Natural killer cell (primary cell): ENCODE results near the gene CYB561. TPM values are rescaled to one million over a fixed set of nuclear protein-coding genes. Genes with fewer than 3 reads are reported as not detected.

ENCODE experiments used
- ATAC-seq, 3 donors: fragments of 150-1000 bp in 2 of 3; fragments of 200-7000 bp in 1 of 3; cut with Tn5 transposase; 1 replicate in 1 of 3; 2 replicates in 2 of 3; pipeline ENCODE4 v1.10.0; 2021; ENCODE audit warnings: mild to moderate bottlenecking in 2 of 3, moderate library complexity in 2 of 3
- DNase-seq, 2 donors: peaks; one replicate each; pipeline versions ENCODE4 v3.0.0 to v3.0.0-alpha.2; 2013 to 2021; ENCODE audit warnings: mixed read lengths in 1 of 2
- H3K27ac ChIP-seq: one replicate; pipeline ENCODE4 v1.5.1; 2013; ENCODE audit warnings: mild to moderate bottlenecking, low read length
- H3K27me3 ChIP-seq: one replicate; pipeline ENCODE4 v1.6.1; 2013; ENCODE audit warnings: low read length; ENCODE audit not compliant: control insufficient read depth, insufficient read depth
- H3K36me3 ChIP-seq: one replicate; pipeline ENCODE4 v1.6.1; 2013; ENCODE audit warnings: low read length; ENCODE audit not compliant: control insufficient read depth, insufficient read depth
- H3K4me1 ChIP-seq: one replicate; pipeline ENCODE4 v1.6.1; 2013; ENCODE audit warnings: low read length; ENCODE audit not compliant: control insufficient read depth, insufficient read depth
- H3K4me3 ChIP-seq: one replicate; pipeline ENCODE4 v1.5.1; 2013; ENCODE audit warnings: low read length
- H3K9me3 ChIP-seq: one replicate; pipeline ENCODE4 v1.6.1; 2013; ENCODE audit warnings: low read length; ENCODE audit not compliant: control insufficient read depth, insufficient read depth
- H3K27ac Mint-ChIP-seq, 2 donors: one replicate each; pipeline ENCODE4 v1.8.0; 2022; ENCODE audit warnings: mild to moderate bottlenecking in 2 of 2, mixed read lengths in 2 of 2, moderate library complexity in 1 of 2
- H3K27me3 Mint-ChIP-seq, 2 donors: one replicate each; pipeline ENCODE4 v1.8.0; 2022; ENCODE audit warnings: low read depth in 2 of 2, mixed read lengths in 2 of 2
- H3K36me3 Mint-ChIP-seq: one replicate; pipeline ENCODE4 v1.8.0; 2022; ENCODE audit warnings: mixed read lengths
- H3K4me1 Mint-ChIP-seq, 2 donors: one replicate each; pipeline ENCODE4 v1.8.0; 2022; ENCODE audit warnings: mixed read lengths in 2 of 2
- H3K4me3 Mint-ChIP-seq: one replicate; pipeline ENCODE4 v1.8.0; 2022; ENCODE audit warnings: mild to moderate bottlenecking, moderate library complexity, mixed read lengths
- H3K9me3 Mint-ChIP-seq, 2 donors: one replicate each; pipeline ENCODE4 v1.8.0; 2022; ENCODE audit warnings: mixed read lengths in 2 of 2
- WGBS: methylation state at CpG from one replicate; pipeline ENCODE4 v1.1.7; 2013; ENCODE audit warnings: missing lambda C conversion rate; ENCODE audit not compliant: insufficient coverage; 5-methylcytosine and 5-hydroxymethylcytosine counted together
- intact Hi-C: fragments of 100-400 bp; cut with micrococcal nuclease; formaldehyde crosslinking; loops from one replicate; pipeline ENCODE4 v1.14.2; 2022
- total RNA-seq, 4 donors: library from RNA; stranded (reverse); fragments of 120-200 nt in 1 of 4; gene quantifications; one replicate each; pipeline versions ENCODE4 v1.2.3 to v1.2.4, GENCODE V29; 2013 to 2022
- TF ChIP-seq, protein P1 (sequence below): fragments of 200-600 bp; IDR thresholded peaks from one replicate; pipeline ENCODE4 v1.8.0; 2022; ENCODE audit warnings: antibody characterized with exemption

The CYB561 gene, protein sequence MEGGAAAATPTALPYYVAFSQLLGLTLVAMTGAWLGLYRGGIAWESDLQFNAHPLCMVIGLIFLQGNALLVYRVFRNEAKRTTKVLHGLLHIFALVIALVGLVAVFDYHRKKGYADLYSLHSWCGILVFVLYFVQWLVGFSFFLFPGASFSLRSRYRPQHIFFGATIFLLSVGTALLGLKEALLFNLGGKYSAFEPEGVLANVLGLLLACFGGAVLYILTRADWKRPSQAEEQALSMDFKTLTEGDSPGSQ
- total RNA-seq, result 10 to 100 TPM; 16.3 to 19.3 (median 19.2) TPM
- total RNA-seq (2013), result 18.0 TPM

DNA sequence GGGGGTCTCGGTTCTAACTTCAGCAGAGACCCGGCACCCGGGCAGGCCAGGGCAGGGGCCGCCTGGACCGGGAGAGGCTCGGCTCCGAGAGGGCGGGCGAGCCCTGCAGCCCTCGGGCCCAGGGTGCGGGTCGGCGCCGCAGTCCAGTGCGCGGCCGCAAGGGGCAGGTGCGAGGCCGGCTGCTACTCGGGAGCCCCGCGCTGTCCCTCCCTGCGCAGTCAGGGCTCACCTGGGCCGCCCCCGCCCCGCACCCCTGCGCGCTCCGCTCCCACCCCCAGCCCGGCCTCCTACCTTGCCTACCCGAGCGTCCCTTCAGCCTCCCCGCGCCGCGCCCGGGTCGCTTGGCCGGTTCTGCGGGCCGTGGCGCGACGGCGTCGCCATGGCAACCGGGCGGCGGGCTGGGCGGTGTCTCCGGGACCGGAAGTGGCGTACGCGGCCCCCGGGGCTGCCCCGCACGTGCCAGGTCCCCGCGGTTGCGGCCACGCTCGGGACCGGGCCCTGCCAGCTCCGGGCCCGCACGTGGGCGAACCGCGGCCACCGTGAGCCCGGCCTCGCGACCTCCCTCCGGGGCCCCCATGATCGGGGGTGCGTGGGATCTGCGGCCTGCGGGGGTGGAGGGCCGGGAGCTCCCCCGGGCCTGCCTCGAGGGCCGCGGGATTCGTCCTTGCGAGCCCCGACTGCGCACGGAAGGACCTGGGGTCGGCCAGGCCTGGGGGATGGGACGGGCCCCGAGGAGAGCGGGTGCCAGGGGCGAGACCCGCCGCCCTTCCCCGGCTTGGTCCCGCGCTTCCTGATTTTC lies at the start of gene CYB561:
Gene CYB561, minus strand, starts transcription at position 353 of the 799 bp plus-strand sequence. CDS start 8,759 bp downstream, outside the sequence.
- Mint-ChIP-seq H3K27me3 (peaks cover 0 to 5% of the 10 kb centered on the region in 2 donors), H3K4me1 (peaks cover 1 to 19% of the 10 kb centered on the region in 2 donors), H3K9me3 (no peaks in the 10 kb centered on the region), H3K4me3 (peak within 1 kb of the TSS; percentile 89), H3K36me3 (no peaks in the 10 kb centered on the region), H3K27ac (peak within 1 kb of the TSS; percentile 67 to 93)
- H3K27ac ChIP-seq, result peak within 1 kb of the TSS; percentile 91
- TF ChIP-seq, protein P1, sequence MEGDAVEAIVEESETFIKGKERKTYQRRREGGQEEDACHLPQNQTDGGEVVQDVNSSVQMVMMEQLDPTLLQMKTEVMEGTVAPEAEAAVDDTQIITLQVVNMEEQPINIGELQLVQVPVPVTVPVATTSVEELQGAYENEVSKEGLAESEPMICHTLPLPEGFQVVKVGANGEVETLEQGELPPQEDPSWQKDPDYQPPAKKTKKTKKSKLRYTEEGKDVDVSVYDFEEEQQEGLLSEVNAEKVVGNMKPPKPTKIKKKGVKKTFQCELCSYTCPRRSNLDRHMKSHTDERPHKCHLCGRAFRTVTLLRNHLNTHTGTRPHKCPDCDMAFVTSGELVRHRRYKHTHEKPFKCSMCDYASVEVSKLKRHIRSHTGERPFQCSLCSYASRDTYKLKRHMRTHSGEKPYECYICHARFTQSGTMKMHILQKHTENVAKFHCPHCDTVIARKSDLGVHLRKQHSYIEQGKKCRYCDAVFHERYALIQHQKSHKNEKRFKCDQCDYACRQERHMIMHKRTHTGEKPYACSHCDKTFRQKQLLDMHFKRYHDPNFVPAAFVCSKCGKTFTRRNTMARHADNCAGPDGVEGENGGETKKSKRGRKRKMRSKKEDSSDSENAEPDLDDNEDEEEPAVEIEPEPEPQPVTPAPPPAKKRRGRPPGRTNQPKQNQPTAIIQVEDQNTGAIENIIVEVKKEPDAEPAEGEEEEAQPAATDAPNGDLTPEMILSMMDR, result peak; percentile 43
- H3K9me3 ChIP-seq, result no peaks in the 10 kb centered on the region
- ATAC-seq, result peak; percentile 54 to 75 (median 70)
- DNase-seq, result peak; percentile 77 to 86
- H3K27me3 ChIP-seq, result no peaks in the 10 kb centered on the region
- H3K36me3 ChIP-seq, result no peaks in the 10 kb centered on the region
- intact Hi-C loops, result no loop called here
- H3K4me3 ChIP-seq, result peak within 1 kb of the TSS; percentile 53
- H3K4me1 ChIP-seq, result peaks cover 34% of the 10 kb centered on the region
- WGBS, result under 1% methylated on average over 99 of the region's 99 CpGs

DNA sequence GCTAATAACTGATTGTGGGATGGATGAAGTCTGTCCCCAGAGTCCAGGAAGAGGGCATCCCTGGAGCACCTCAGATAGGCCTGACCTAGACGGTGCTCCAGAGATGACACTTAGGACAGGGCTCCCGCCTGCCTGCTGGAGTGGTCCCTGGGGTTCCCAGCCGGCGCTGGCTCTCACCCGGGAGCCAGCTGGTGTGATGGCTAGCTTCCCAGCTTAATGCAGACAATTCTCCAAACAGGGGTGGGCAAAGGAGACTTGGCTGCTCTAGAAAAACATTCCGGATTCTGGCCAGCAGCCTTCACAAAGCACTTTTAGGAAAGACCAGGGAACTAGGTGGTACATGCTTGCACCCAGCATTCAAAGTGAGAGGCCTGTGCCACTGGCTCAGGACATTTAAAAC lies 49.4 kb upstream of the CYB561 start:
- intact Hi-C loops, result no loop called here
- H3K27ac Mint-ChIP-seq, result no peak overlapping the region

DNA sequence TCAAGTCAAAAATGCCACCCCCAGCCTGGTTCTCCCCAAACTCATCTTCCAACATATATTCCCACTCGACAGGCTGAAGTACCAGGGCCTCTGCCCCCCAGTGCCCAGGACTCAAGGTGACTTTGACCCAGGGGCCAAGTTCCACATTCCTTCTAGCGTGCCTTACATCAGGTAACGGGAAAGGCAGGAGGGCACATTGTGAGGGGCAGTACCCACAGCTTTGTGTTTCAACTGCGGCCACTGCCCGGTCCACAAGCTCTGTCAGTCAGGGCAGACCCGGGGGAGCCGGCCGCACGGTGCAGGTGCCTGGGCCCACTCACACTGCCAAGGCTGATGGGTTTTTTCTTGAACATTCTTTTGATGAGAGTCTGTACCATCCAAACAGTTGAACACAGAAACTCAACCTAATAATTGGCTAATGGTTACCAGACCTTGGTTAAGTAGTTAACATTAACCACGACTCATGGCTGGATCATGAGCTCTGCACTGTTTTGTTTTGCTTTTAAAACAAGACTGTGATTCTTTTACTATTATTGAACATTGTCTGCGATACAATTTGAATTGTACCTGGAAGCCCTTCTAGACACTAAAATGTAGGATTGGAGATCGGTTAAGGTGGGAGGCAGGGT lies 48.3 kb upstream of the CYB561 start:
- no peak overlapping the region for H3K4me3 ChIP-seq
- no peak overlapping the region for H3K27ac Mint-ChIP-seq
- H3K9me3 Mint-ChIP-seq, result no peaks in the 10 kb centered on the region
- H3K27me3 Mint-ChIP-seq, result no peaks in the 10 kb centered on the region
- no peaks in the 10 kb centered on the region for H3K4me1 ChIP-seq
- no peak overlapping the region for H3K4me3 Mint-ChIP-seq
- intact Hi-C loops, result no loop called here
- ATAC-seq (no peak), DNase-seq (no peak)
- TF ChIP-seq, protein P1, result no peak
- H3K36me3 Mint-ChIP-seq, result no peaks in the 10 kb centered on the region
- H3K4me1 Mint-ChIP-seq, result no peaks in the 10 kb centered on the region
- no peaks in the 10 kb centered on the region for H3K9me3 ChIP-seq
- no peaks in the 10 kb centered on the region for H3K27me3 ChIP-seq
- no peak overlapping the region for H3K27ac ChIP-seq
- H3K36me3 ChIP-seq, result no peaks in the 10 kb centered on the region
- WGBS, result 93% methylated on average over 12 of the region's 12 CpGs

More for the DNA sequence above, 49.4 kb upstream of the CYB561 start:
- H3K36me3 Mint-ChIP-seq, result no peaks in the 10 kb centered on the region
- DNase-seq, result no peak
- Histone ChIP-seq H3K4me3 (no peak overlapping the region), H3K4me1 (no peaks in the 10 kb centered on the region), H3K36me3 (no peaks in the 10 kb centered on the region), H3K9me3 (no peaks in the 10 kb centered on the region), H3K27me3 (no peaks in the 10 kb centered on the region), H3K27ac (no peak overlapping the region)
- no peaks in the 10 kb centered on the region for H3K9me3 Mint-ChIP-seq
- TF ChIP-seq, protein P1, result no peak
- peaks cover 0 to 2% of the 10 kb centered on the region in 2 donors for H3K27me3 Mint-ChIP-seq
- H3K4me1 Mint-ChIP-seq, result no peaks in the 10 kb centered on the region
- peak in 1 of 3 donors; percentile 30 for ATAC-seq
- no peak overlapping the region for H3K4me3 Mint-ChIP-seq
- WGBS, result 90% methylated on average over 6 of the region's 6 CpGs
